K562 (cell line): ENCODE measurements around the gene LRRC15. TPM values are rescaled to one million over a fixed set of nuclear protein-coding genes. Genes with fewer than 3 reads are reported as not detected.

Experiments used
- CGGBP1 ChIP-seq: fragments of 250-450 bp; sonication (Bioruptor Pico); IDR thresholded peaks from 2 replicates; pipeline ENCODE4 v1.9.0; 2021; ENCODE audit warnings: mild to moderate bottlenecking
- CREBBP ChIP-seq: IDR thresholded peaks from one replicate; pipeline ENCODE4 v1.6.1; 2012; ENCODE audit warnings: low read depth, mild to moderate bottlenecking, control low read depth, inconsistent platforms, low read length
- HEY1 ChIP-seq: fragments of 250-450 bp; sonication (Bioruptor Pico); IDR thresholded peaks from 2 replicates; pipeline ENCODE4 v1.5.0; 2020; ENCODE audit warnings: mild to moderate bottlenecking, moderate library complexity, borderline replicate concordance
- HNRNPH1 ChIP-seq: fragments of 200-400 bp; formaldehyde crosslinking; optimal IDR thresholded peaks from 2 replicates; pipeline ENCODE3; 2017; ENCODE audit warnings: low read depth, mild to moderate bottlenecking, low read length, moderate library complexity
- HOXB6 ChIP-seq: fragments of 250-450 bp; sonication (Bioruptor Pico); IDR thresholded peaks from 2 replicates; pipeline ENCODE4 v1.5.1; 2022; ENCODE audit warnings: mild to moderate bottlenecking, borderline replicate concordance
- JUNB ChIP-seq: fragments of 450-650 bp; formaldehyde crosslinking; conservative IDR thresholded peaks from 2 replicates; pipeline ENCODE4 v1.4.0; 2020; ENCODE audit warnings: mild to moderate bottlenecking
- MAFG ChIP-seq: fragments of 450-650 bp; conservative IDR thresholded peaks from 2 replicates; pipeline ENCODE4 v1.6.1; 2016; ENCODE audit warnings: missing genetic modification characterization, missing compliant biosample characterization
- MEIS2 ChIP-seq: fragments of 450-650 bp; IDR thresholded peaks from 2 replicates; pipeline ENCODE4 v1.6.1; 2014; ENCODE audit warnings: mild to moderate bottlenecking; ENCODE audit not compliant: partially characterized antibody
- MGA ChIP-seq: fragments of 450-650 bp; IDR thresholded peaks from 2 replicates; pipeline ENCODE4 v1.6.1; 2016; ENCODE audit warnings: mild to moderate bottlenecking, moderate library complexity
- RBM25 ChIP-seq: fragments of 200-400 bp; formaldehyde crosslinking; IDR thresholded peaks from 2 replicates; pipeline ENCODE4 v1.6.1; 2018; ENCODE audit warnings: low read length, low read depth, moderate library complexity; ENCODE audit not compliant: severe bottlenecking
- SIN3B ChIP-seq: fragments of 450-650 bp; IDR thresholded peaks from 2 replicates; pipeline ENCODE4 v1.6.1; 2017; ENCODE audit warnings: low read depth, mild to moderate bottlenecking, moderate library complexity
- ZKSCAN1 ChIP-seq: fragments of 150-350 bp; IDR thresholded peaks from 2 replicates; pipeline ENCODE4 v1.6.1; 2016; ENCODE audit warnings: low read depth, low read length
- ZNF384 ChIP-seq: IDR thresholded peaks from 2 replicates; pipeline ENCODE4 v1.6.1; 2012; ENCODE audit warnings: low read depth, low read length, improper control_type of control experiment
- polyA plus RNA-seq, 8 experiments: library from polyadenylated mRNA; depleted of rRNA in 4 of 8; stranded (reverse) in 5 of 8; unstranded in 3 of 8; fragments of >200 nt; fragmentation: Nextera tagmentation in 2 of 8; fragmentation: Illumina TruSeq in 1 of 8; extraction: Ambion mirVana in 2 of 8; extraction: Trizol in 1 of 8; gene quantifications; 2 replicates each; pipeline versions ENCODE4 v1.2.1 to v1.2.3, GENCODE V29; 2011 to 2014; ENCODE audit warnings: inconsistent platforms in 1 of 8, missing spikeins in 1 of 8
- total RNA-seq, 7 experiments: library from RNA; depleted of rRNA in 6 of 7; stranded (reverse); fragments of >200 nt in 6 of 7; fragmentation: Illumina TruSeq in 2 of 7; extraction: Trizol in 2 of 7; gene quantifications; 2 replicates each; pipeline versions ENCODE4 v1.2.1 to v1.2.3, GENCODE V29; 2011 to 2021; ENCODE audit warnings: low replicate concordance in 1 of 7

LRRC15 gene
- total and polyA plus RNA-seq, 9 of the 15 experiments (the other 6 are each of a cell fraction or from before 2014, with no cell fraction given): not detected

GRCh38 chr3:194315088-194315964 lies 54.2 kb downstream of the LRRC15 start (continued):
- TF ChIP-seq MGA: peak; percentile 81
- TF ChIP-seq CREBBP: no peak
- TF ChIP-seq ZKSCAN1: no peak
- no peak for TF ChIP-seq MAFG (tag)
- TF ChIP-seq HEY1 (CRISPR knock-in tag): no peak
- 0 out of 2 replicates have a peak, but pooled peaks have one; percentile 11 for TF ChIP-seq ZNF384
- TF ChIP-seq RBM25: peak; percentile 56
- TF ChIP-seq JUNB (CRISPR knock-in tag): no peak
- TF ChIP-seq HOXB6 (CRISPR knock-in tag): no peak
- TF ChIP-seq SIN3B: no peak
- no peak for TF ChIP-seq MEIS2
- TF ChIP-seq CGGBP1: no peak
- TF ChIP-seq HNRNPH1: no peak
